ENCODE results near the gene GABBR2.
A peak's percentile ranks its signal among the peaks of the same experiment; 100 is the strongest.

The GABBR2 gene

DNA sequence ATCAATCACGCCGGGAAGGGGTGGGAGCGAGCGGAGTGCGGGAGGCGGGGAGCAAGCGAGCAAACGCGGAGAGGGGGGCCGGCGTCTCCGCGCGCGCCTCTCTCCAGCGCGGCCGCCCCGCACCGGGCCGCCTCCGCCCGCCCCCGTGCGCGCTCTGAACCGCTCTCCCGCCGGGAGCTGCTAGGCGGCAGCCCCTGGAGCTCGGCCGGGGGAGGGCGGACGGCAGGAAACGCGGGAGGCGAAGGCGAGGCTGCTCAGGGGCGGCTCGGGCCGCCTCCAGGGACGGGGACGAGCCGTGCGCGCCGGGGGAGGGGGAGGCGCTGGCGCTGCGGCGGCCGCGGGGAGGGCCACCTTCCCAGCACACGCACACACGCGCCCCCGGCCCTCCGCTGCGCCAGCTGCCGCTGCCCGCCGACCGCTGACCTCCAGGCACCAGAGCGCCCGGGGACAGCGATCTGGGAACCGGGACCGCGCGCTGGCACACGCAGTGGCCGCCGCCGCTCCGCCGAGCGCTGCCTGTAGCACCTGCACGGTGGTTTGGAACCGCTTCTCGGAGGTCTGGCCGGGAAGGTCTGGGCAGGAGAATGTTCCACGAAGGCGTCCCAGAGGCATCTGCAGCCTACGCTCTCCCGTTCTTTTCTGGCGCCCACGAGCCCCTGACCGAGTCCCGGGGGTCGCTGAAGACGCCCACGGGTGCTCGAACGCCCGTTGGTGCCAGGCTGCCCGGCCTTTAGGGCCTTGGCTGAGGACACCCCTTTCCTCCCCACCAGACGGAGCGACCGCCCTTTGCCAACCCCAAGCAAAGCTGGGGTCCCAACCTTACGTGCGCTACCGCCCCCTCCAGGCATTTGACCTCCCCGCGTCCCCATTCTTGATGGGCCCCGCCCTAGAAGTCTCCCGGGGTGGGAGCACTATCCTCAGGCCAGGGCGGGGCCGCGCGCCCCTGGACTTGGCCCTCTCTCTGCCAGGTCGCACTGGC, at the start of gene GABBR2:
Gene GABBR2 (minus strand): TSS at position 3 of the 979 bp plus-strand sequence. CDS start 198 bp downstream, outside the sequence.
- peaks cover 7% of the 10 kb centered on the region for H3K27me3 ChIP-seq (ENCODE audit: control insufficient read depth, insufficient read depth, low read length)
- TF ChIP-seq, protein P1, sequence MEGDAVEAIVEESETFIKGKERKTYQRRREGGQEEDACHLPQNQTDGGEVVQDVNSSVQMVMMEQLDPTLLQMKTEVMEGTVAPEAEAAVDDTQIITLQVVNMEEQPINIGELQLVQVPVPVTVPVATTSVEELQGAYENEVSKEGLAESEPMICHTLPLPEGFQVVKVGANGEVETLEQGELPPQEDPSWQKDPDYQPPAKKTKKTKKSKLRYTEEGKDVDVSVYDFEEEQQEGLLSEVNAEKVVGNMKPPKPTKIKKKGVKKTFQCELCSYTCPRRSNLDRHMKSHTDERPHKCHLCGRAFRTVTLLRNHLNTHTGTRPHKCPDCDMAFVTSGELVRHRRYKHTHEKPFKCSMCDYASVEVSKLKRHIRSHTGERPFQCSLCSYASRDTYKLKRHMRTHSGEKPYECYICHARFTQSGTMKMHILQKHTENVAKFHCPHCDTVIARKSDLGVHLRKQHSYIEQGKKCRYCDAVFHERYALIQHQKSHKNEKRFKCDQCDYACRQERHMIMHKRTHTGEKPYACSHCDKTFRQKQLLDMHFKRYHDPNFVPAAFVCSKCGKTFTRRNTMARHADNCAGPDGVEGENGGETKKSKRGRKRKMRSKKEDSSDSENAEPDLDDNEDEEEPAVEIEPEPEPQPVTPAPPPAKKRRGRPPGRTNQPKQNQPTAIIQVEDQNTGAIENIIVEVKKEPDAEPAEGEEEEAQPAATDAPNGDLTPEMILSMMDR (IDR thresholded peaks at IDR 0.05), result no peak
- peak within 1 kb of the TSS; percentile 42 for H3K4me2 ChIP-seq (ENCODE audit: low read length)
- H3K4me3 ChIP-seq (ENCODE audit: low read depth, low read length), result no peak within 1 kb of the TSS
- H3K27ac ChIP-seq, result no peak within 1 kb of the TSS
- H3K9me3 ChIP-seq (ENCODE audit: control insufficient read depth, low read length), result no peaks in the 10 kb centered on the region
- no peak within 1 kb of the TSS for H3K9ac ChIP-seq
- no peak within 1 kb of the TSS for H2AFZ ChIP-seq
- no peaks in the 10 kb centered on the region for H3K79me2 ChIP-seq
- no peaks in the 10 kb centered on the region for H3K36me3 ChIP-seq (ENCODE audit: control insufficient read depth, insufficient read depth, low read length)
- no peaks in the 10 kb centered on the region for H3K4me1 ChIP-seq

DNA sequence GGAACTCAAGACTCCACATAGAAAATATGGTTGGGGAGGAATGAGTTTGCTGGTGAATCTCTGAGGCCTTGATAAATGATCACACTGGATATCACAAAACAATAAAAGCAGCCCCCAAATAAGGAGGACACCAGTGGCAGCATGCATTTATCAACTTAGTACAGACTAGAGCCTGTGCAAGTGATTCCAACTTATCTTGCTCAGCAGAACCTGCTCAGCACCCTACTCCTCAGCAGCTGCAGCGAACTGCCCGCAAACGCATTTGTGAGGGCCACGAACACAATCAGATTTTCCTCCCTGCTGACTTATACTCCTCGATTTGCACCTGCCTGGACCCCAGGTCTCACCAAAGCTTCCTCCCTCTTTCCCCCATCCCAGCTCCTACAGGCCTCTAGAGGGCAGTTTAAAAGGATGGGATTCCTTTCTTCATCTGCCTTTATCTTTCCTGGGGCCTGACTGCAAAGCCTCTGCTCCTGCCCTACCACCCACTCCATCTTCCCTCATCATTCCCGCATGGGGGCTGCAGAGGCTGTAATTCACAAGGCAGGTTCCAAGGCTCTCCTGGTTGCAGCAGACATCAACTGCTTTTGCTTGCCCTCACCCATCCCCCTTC, 46.4 kb upstream of the GABBR2 start:
- Histone ChIP-seq H3K27ac (no peak overlapping the region), H3K4me2 (ENCODE audit: low read length) (no peak overlapping the region), H2AFZ (no peak overlapping the region)

DNA sequence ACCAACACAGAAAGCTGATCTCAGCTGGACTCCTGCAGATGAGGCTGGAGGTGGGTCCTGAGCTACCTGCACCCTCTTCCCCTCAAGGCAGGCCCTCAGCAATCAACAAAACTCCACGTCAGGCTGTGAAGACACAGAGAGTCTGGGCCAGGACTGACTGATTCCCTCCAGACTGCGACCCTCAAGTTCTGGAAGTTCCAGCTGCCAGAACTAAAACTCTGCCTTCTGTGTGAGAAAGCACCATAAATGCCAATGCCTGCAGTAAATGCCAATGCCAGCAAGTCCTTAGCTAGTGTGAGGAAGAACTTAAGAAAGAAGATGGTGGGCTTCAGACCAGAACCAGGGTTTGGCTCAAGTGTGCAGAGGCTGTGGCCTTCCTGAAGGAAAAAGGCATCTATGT, 42.5 kb upstream of the GABBR2 start:
- H3K79me2 ChIP-seq, result no peaks in the 10 kb centered on the region
- no peaks in the 10 kb centered on the region for H3K4me1 ChIP-seq
- H2AFZ ChIP-seq, result no peak overlapping the region
- H3K4me2 ChIP-seq (ENCODE audit: low read length), result no peak overlapping the region
- H3K27ac ChIP-seq, result no peak overlapping the region
- H3K9me3 ChIP-seq (ENCODE audit: control insufficient read depth, low read length), result no peaks in the 10 kb centered on the region
- no peaks in the 10 kb centered on the region for H3K36me3 ChIP-seq (ENCODE audit: control insufficient read depth, insufficient read depth, low read length)
- H3K4me3 ChIP-seq (ENCODE audit: low read depth, low read length), result no peak overlapping the region
- H3K27me3 ChIP-seq (ENCODE audit: control insufficient read depth, insufficient read depth, low read length), result no peaks in the 10 kb centered on the region
- TF ChIP-seq, protein P1 (IDR thresholded peaks at IDR 0.05), result no peak
- no peak overlapping the region for H3K9ac ChIP-seq

More for the DNA sequence above, 46.4 kb upstream of the GABBR2 start:
- Histone ChIP-seq H3K79me2 (no peaks in the 10 kb centered on the region), H3K9me3 (ENCODE audit: control insufficient read depth, low read length) (no peaks in the 10 kb centered on the region), H3K36me3 (ENCODE audit: control insufficient read depth, insufficient read depth, low read length) (no peaks in the 10 kb centered on the region), H3K9ac (no peak overlapping the region), H3K4me3 (ENCODE audit: low read depth, low read length) (no peak overlapping the region), H3K4me1 (no peaks in the 10 kb centered on the region), H3K27me3 (ENCODE audit: control insufficient read depth, insufficient read depth, low read length) (no peaks in the 10 kb centered on the region)
- TF ChIP-seq, protein P1 (IDR thresholded peaks at IDR 0.05), result no peak

DNA sequence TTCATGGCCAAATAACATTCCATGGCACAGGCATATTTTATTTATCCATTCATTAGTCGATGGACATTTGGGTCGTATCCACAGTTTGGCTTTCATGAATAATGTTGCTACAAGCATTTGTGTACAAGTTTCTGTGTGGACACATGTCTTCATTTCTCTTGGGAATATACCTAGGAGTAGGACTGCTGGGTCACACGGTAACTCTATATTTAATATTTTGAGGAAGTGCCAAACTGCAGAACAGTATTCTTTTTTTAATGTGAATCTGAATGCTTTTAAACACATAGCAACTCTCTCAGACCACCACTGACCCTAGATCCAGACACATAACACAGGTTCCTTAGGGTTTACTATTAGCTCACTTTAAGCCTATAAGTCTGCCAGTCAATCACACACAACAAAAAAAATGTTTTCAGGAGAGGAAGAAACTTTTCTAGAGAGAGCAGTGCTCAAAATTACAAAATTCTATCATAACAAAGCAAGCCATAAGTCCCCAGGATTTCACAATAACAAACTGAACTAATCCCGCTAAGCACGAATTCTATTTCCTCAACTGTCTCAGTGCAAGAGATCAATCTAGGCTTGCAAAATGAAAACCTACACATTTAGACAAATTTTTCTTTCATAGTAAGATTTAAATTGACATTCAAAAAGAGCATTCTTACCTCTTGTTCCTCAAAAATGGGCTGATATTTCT, 41.8 kb upstream of the GABBR2 start:
- TF ChIP-seq, protein P1 (IDR thresholded peaks at IDR 0.05), result no peak
- no peak overlapping the region for H3K4me3 ChIP-seq (ENCODE audit: low read depth, low read length)
- no peaks in the 10 kb centered on the region for H3K27me3 ChIP-seq (ENCODE audit: control insufficient read depth, insufficient read depth, low read length)
- no peak overlapping the region for H3K4me2 ChIP-seq (ENCODE audit: low read length)
- no peaks in the 10 kb centered on the region for H3K9me3 ChIP-seq (ENCODE audit: control insufficient read depth, low read length)
- H3K36me3 ChIP-seq (ENCODE audit: control insufficient read depth, insufficient read depth, low read length), result no peaks in the 10 kb centered on the region
- no peak overlapping the region for H3K27ac ChIP-seq
- no peaks in the 10 kb centered on the region for H3K4me1 ChIP-seq
- H3K9ac ChIP-seq, result no peak overlapping the region
- no peak overlapping the region for H2AFZ ChIP-seq
- H3K79me2 ChIP-seq, result no peaks in the 10 kb centered on the region
